SK-N-SH (cell line): ENCODE measurements around the gene PLD2. TPM values are rescaled to one million over a fixed set of nuclear protein-coding genes. Genes with fewer than 3 reads are reported as not detected.

ENCODE experiments used
- CTCF ChIA-PET: fragments of 300-600, 350-600 bp; formaldehyde crosslinking; extraction: SDS; loops from one replicate; lab custom pipeline; 2021; lab: Yijun Ruan, JAX
- POLR2A ChIA-PET: fragments of 350-600 bp; sonication (Branson Sonifier 250); formaldehyde crosslinking; extraction: SDS; loops from one replicate; lab custom pipeline; 2020; ENCODE audit warnings: antibody characterized with exemption, inconsistent platforms; lab: Yijun Ruan, JAX
- DNase-seq: peaks from one replicate; pipeline ENCODE4 v3.0.0; 2012
- H2AFZ ChIP-seq: fragments of 200-600 bp; sonication (generic); 2 replicates; pipeline ENCODE4 v1.8.1; 2016; ENCODE audit warnings: antibody characterized with exemption, mild to moderate bottlenecking, low read depth
- H3F3A ChIP-seq: fragments of 200-600 bp; sonication (generic); replicated peaks from 2 replicates; pipeline ENCODE3; 2016; ENCODE audit warnings: antibody characterized with exemption, mild to moderate bottlenecking; ENCODE audit not compliant: insufficient read depth
- H3K27ac ChIP-seq, 2 experiments: fragments of 200-500 bp in 1 of 2; fragments of 200-600 bp in 1 of 2; sonication (Bioruptor generic) in 1 of 2; sonication (generic), shearing (Covaris generic) in 1 of 2; 2 replicates each; pipeline versions ENCODE4 v1.5.1 to v1.6.1; 2014 to 2016; ENCODE audit warnings: low read depth in 2 of 2, inconsistent platforms in 1 of 2, low read length in 1 of 2, mild to moderate bottlenecking in 1 of 2, mixed read lengths in 1 of 2
- H3K27me3 ChIP-seq: fragments of 200-600 bp; sonication (generic), shearing (Covaris generic); 2 replicates; pipeline ENCODE4 v1.6.1; 2016; ENCODE audit warnings: mixed run types; ENCODE audit not compliant: insufficient read depth
- H3K36me3 ChIP-seq, 2 experiments: fragments of 200-500 bp in 1 of 2; fragments of 200-600 bp in 1 of 2; sonication (Bioruptor generic) in 1 of 2; sonication (generic) in 1 of 2; replicated peaks in 1 of 2; 2 replicates each; pipeline versions ENCODE3 to v1.5.1; 2014 to 2016; ENCODE audit warnings: low read length in 1 of 2, mild to moderate bottlenecking in 1 of 2; ENCODE audit not compliant: insufficient read depth in 2 of 2, control insufficient read depth in 1 of 2
- H3K4me1 ChIP-seq, 2 experiments: fragments of 200-500 bp in 1 of 2; fragments of 200-600 bp in 1 of 2; sonication (Bioruptor generic) in 1 of 2; sonication (generic), shearing (Covaris generic) in 1 of 2; 2 replicates each; pipeline versions ENCODE4 v1.5.1 to v1.6.1; 2014 to 2016; ENCODE audit warnings: low read depth in 1 of 2, low read length in 1 of 2, mixed run types in 1 of 2; ENCODE audit not compliant: insufficient read depth in 2 of 2, control insufficient read depth in 1 of 2
- H3K4me2 ChIP-seq: fragments of 200-600 bp; sonication (generic), shearing (Covaris generic); 2 replicates; pipeline ENCODE4 v1.6.1; 2017; ENCODE audit warnings: mixed run types
- H3K4me3 ChIP-seq, 2 experiments: fragments of 200-500 bp in 1 of 2; fragments of 200-600 bp in 1 of 2; sonication (Bioruptor generic) in 1 of 2; sonication (generic), shearing (Covaris generic) in 1 of 2; 2 replicates each; pipeline versions ENCODE4 v1.5.1 to v1.8.1; 2014 to 2016; ENCODE audit warnings: low read depth in 2 of 2, inconsistent platforms in 1 of 2, low read length in 1 of 2, mild to moderate bottlenecking in 1 of 2, mixed read lengths in 1 of 2, moderate library complexity in 1 of 2
- H3K79me2 ChIP-seq: fragments of 200-600 bp; sonication (generic); 2 replicates; pipeline ENCODE4 v1.8.1; 2017; ENCODE audit warnings: mild to moderate bottlenecking; ENCODE audit not compliant: insufficient read depth
- H3K9ac ChIP-seq: fragments of 200-600 bp; sonication (generic); 2 replicates; pipeline ENCODE4 v1.6.1; 2017; ENCODE audit warnings: mixed run types
- H3K9me2 ChIP-seq: fragments of 200-600 bp; sonication (generic); 2 replicates; pipeline ENCODE4 v1.6.1; 2017; ENCODE audit warnings: mixed run types
- H3K9me3 ChIP-seq: fragments of 200-600 bp; sonication (generic); 2 replicates; pipeline ENCODE4 v1.6.1; 2017; ENCODE audit warnings: mixed run types, mild to moderate bottlenecking, moderate library complexity
- H4K20me1 ChIP-seq: fragments of 200-600 bp; sonication (generic); 2 replicates; pipeline ENCODE4 v1.6.1; 2017; ENCODE audit warnings: mild to moderate bottlenecking, mixed run types; ENCODE audit not compliant: insufficient read depth
- JUND ChIP-seq: IDR thresholded peaks from 2 replicates; pipeline ENCODE4 v1.4.0; 2012
- MXI1 ChIP-seq: IDR thresholded peaks from 2 replicates; pipeline ENCODE4 v1.6.1; 2012; ENCODE audit warnings: mild to moderate bottlenecking, low read depth, low read length, improper control_type of control experiment
- RAD21 ChIP-seq: IDR thresholded peaks from 2 replicates; pipeline ENCODE4 v1.6.1; 2012; ENCODE audit warnings: mild to moderate bottlenecking, low read length
- WGBS: methylation state at CpG from one replicate; pipeline ENCODE4 v1.1.6; 2017; ENCODE audit warnings: low lambda C conversion rate; 5-methylcytosine and 5-hydroxymethylcytosine counted together
- polyA plus RNA-seq, 3 experiments: library from polyadenylated mRNA; depleted of rRNA; stranded (reverse); fragments of >200 nt; gene quantifications; 2 replicates each; pipeline ENCODE4 v1.2.3, GENCODE V29; 2012
- TF ChIP-seq, protein P1 (sequence below): IDR thresholded peaks from 2 replicates; pipeline ENCODE4 v1.4.0; 2012; ENCODE audit warnings: low read depth

The PLD2 gene
- polyA plus RNA-seq, 1 of the 3 experiments (the other 2 are of a cell fraction), result 42.5 TPM

DNA sequence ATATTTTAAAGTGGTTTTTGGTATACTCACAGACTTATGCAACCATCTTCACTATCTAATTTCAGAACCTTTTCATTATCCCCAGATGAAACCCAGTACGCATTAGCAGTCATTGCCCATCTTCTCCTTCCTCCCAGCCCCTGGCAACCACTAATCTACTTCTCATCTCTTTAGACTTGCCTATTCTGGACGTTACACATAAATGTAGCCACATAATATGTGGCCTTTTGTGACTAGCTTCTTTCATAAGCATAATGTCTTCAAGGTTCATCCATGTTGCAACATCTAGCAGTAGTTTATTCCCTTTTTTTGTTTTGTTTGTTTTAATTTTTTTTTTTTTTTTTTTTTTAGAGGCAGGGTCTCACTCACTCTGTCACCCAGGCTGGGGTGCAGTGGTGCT is 63.9 kb downstream of the PLD2 start:
- Histone ChIP-seq H3K9me2 (no peaks in the 10 kb centered on the region), H3F3A (no peaks in the 10 kb centered on the region), H3K27ac (no peak overlapping the region), H3K36me3 (peaks cover 0 to 4% of the 10 kb centered on the region in 2 experiments), H3K79me2 (peaks cover 15% of the 10 kb centered on the region), H3K4me3 (no peak overlapping the region), H3K4me2 (no peak overlapping the region), H3K27me3 (no peaks in the 10 kb centered on the region), H4K20me1 (0 out of 2 replicates have a peak, but pooled peaks cover 3% of the 10 kb centered on the region), H3K4me1 (peaks cover 0 to 4% of the 10 kb centered on the region in 2 experiments; a peak in 1 of 4 replicates), H3K9ac (no peak overlapping the region), H3K9me3 (no peaks in the 10 kb centered on the region), H2AFZ (no peak overlapping the region)
- no peak for DNase-seq
- 91% methylated on average over 2 of the region's 2 CpGs for WGBS
- no peak for TF ChIP-seq JUND
- TF ChIP-seq, protein P1, sequence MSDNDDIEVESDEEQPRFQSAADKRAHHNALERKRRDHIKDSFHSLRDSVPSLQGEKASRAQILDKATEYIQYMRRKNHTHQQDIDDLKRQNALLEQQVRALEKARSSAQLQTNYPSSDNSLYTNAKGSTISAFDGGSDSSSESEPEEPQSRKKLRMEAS, result no peak
- CTCF ChIA-PET, result interaction anchor here (0.7 to 1.7 kb wide), 3 partner anchors 10 to 84 kb away, joined by 3 to 5 read pairs (median 3); no protein-coding TSS in a partner anchor
- POLR2A ChIA-PET, result no interaction called here

GRCh38 chr17:4872786-4873185 is 65.8 kb downstream of the PLD2 start:
- no peak overlapping the region for H3K9ac ChIP-seq
- H3K9me2 ChIP-seq, result no peaks in the 10 kb centered on the region
- DNase-seq, result peak; percentile 71
- ChIA-PET CTCF (interaction anchor here (1.4 to 1.8 kb wide), 2 partner anchors 9 to 83 kb away, joined by 3 to 5 read pairs; no protein-coding TSS in a partner anchor), POLR2A (no interaction called here)
- H3K36me3 ChIP-seq, result peaks cover 0 to 4% of the 10 kb centered on the region in 2 experiments
- no peak overlapping the region for H2AFZ ChIP-seq
- no peaks in the 10 kb centered on the region for H3K27me3 ChIP-seq
- no peak overlapping the region for H3K4me2 ChIP-seq
- H3K27ac ChIP-seq, result peak overlapping the region in 1 of 2 experiments; percentile 12; a peak in 2 of 4 replicates
- H3K9me3 ChIP-seq, result no peaks in the 10 kb centered on the region
- TF ChIP-seq MXI1 (peak; percentile 35; the same call in 1 of the 2 replicates), RAD21 (no peak)
- H3K4me3 ChIP-seq, result no peak overlapping the region
- 85% methylated on average over 8 of the region's 8 CpGs for WGBS
- no peaks in the 10 kb centered on the region for H3F3A ChIP-seq
- H3K79me2 ChIP-seq, result peaks cover 13% of the 10 kb centered on the region
- H4K20me1 ChIP-seq, result 0 out of 2 replicates have a peak, but pooled peaks cover 3% of the 10 kb centered on the region
- H3K4me1 ChIP-seq, result peaks cover 0 to 4% of the 10 kb centered on the region in 2 experiments; a peak in 1 of 4 replicates

Other genes starting within 250 kb of the PLD2 start
- gene GGT6, start 246.6 kb upstream of the PLD2 start, polyA plus RNA-seq (2012; rRNA removed), result not detected in 2 replicates
- gene SMTNL2, start 222.6 kb upstream of the PLD2 start, polyA plus RNA-seq (2012; rRNA removed), result not detected in 2 replicates
- gene ALOX15, start 165.5 kb upstream of the PLD2 start, polyA plus RNA-seq (2012; rRNA removed), result not detected in 2 replicates
- 12.2 and 21.8 TPM in 2 replicates for gene PELP1, start 103.0 kb upstream of the PLD2 start, polyA plus RNA-seq (2012; rRNA removed)
- gene ARRB2, start 96.5 kb upstream of the PLD2 start, polyA plus RNA-seq (2012; rRNA removed), result 17.3 and 24.6 TPM in 2 replicates
- 51.0 and 54.4 TPM in 2 replicates for gene MED11, start 75.7 kb upstream of the PLD2 start, polyA plus RNA-seq (2012; rRNA removed)
- gene ZMYND15, start 67.3 kb upstream of the PLD2 start, polyA plus RNA-seq (2012; rRNA removed), result 0.06 and 0.08 TPM in 2 replicates
- 3.4 and 4.3 TPM in 2 replicates for gene CXCL16, start 67.2 kb upstream of the PLD2 start, polyA plus RNA-seq (2012; rRNA removed)
- gene TM4SF5, start 35.3 kb upstream of the PLD2 start, polyA plus RNA-seq (2012; rRNA removed), result not detected in 2 replicates
- 0.76 and 1.3 TPM in 2 replicates for gene VMO1, start 20.8 kb upstream of the PLD2 start, polyA plus RNA-seq (2012; rRNA removed)
- not detected in 2 replicates for gene GLTPD2, start 18.2 kb upstream of the PLD2 start, polyA plus RNA-seq (2012; rRNA removed)
- gene PSMB6, start 11.0 kb upstream of the PLD2 start, polyA plus RNA-seq (2012; rRNA removed), result 325 and 331 TPM in 2 replicates
- 53.2 and 64.7 TPM in 2 replicates for gene MINK1, start 26.2 kb downstream of the PLD2 start, polyA plus RNA-seq (2012; rRNA removed)
- 0.44 and 0.52 TPM in 2 replicates for gene C17orf107, start 92.4 kb downstream of the PLD2 start, polyA plus RNA-seq (2012; rRNA removed)
- 0.54 and 0.71 TPM in 2 replicates for gene CHRNE, start 95.9 kb downstream of the PLD2 start, polyA plus RNA-seq (2012; rRNA removed)
- not detected in 2 replicates for gene GP1BA, start 125.1 kb downstream of the PLD2 start, polyA plus RNA-seq (2012; rRNA removed)
- gene SLC25A11, start 132.9 kb downstream of the PLD2 start, polyA plus RNA-seq (2012; rRNA removed), result 58.5 and 82.8 TPM in 2 replicates
- 96.5 and 115 TPM in 2 replicates for gene RNF167, start 133.1 kb downstream of the PLD2 start, polyA plus RNA-seq (2012; rRNA removed)
- 1,627 and 2,484 TPM in 2 replicates for gene PFN1, start 141.4 kb downstream of the PLD2 start, polyA plus RNA-seq (2012; rRNA removed)
- 29.2 and 32.5 TPM in 2 replicates for gene ENO3, start 144.0 kb downstream of the PLD2 start, polyA plus RNA-seq (2012; rRNA removed)
- 122 and 133 TPM in 2 replicates for gene SPAG7, start 160.7 kb downstream of the PLD2 start, polyA plus RNA-seq (2012; rRNA removed)
- 18.4 and 27.0 TPM in 2 replicates for gene CAMTA2, start 180.5 kb downstream of the PLD2 start, polyA plus RNA-seq (2012; rRNA removed)
- 1.2 and 1.3 TPM in 2 replicates for gene INCA1, start 190.4 kb downstream of the PLD2 start, polyA plus RNA-seq (2012; rRNA removed)
- 36.7 and 58.2 TPM in 2 replicates for gene KIF1C, start 190.8 kb downstream of the PLD2 start, polyA plus RNA-seq (2012; rRNA removed)
- gene SLC52A1, start 228.3 kb downstream of the PLD2 start, polyA plus RNA-seq (2012; rRNA removed), result 0.49 and 0.55 TPM in 2 replicates